HG03460 (cell line): ENCODE measurements around the gene TAPT1.
A peak's percentile ranks its signal among the peaks of the same experiment; 100 is the strongest.
"Not testable (repeated sequence)": the region's sequence is repeated elsewhere in the genome, so short reads cannot be mapped to it uniquely, and the experiment has no call there.

ENCODE experiments used
- ATAC-seq: cut with Tn5 transposase; IDR thresholded peaks from one replicate; pipeline ENCODE4 v1.9.1; 2021; ENCODE audit not compliant: unreplicated experiment

The TAPT1 gene

DNA sequence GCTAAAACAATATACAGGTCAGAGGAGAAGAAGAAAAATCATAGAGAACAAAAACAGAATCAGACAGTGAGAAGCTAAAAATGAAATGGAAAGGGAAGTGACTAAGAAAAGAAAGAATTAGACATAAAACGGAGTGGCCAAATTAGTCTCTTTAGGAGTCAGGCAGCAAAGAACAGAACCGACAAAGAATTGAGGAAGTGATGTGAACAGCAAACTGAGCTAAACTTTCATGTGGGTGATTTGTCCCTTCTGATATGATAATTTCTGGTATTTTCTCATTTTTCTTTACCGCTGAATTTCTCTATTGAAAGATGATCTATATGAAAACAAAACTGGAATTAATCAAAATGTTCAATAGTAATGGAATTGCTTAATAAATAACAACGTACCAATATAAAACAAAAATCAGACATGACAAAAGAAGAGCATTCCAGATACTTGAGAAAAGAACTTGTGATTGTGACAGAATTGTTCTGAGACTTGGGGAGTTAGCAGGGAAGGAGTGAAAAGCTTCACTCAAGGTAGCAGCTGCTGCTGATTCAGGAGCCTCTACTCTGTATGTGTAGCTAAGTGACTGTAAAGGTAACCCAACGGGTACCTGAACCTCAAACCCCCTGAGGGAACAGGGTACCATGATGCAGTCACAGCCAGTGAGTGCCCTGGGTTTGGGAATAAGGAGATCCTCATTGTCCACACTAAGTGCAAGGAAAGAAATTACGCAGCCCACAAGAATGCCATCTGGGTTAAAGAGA lies 8.8 kb downstream of the TAPT1 start:
- peak; percentile 65 for ATAC-seq

GRCh38 chr4:16213121-16213520 lies 13.2 kb downstream of the TAPT1 start:
- ATAC-seq, result no peak

- ATAC-seq, result no peak
Observed at GRCh38 chr4:16212138-16212782, 14.0 kb downstream of the TAPT1 start.

DNA sequence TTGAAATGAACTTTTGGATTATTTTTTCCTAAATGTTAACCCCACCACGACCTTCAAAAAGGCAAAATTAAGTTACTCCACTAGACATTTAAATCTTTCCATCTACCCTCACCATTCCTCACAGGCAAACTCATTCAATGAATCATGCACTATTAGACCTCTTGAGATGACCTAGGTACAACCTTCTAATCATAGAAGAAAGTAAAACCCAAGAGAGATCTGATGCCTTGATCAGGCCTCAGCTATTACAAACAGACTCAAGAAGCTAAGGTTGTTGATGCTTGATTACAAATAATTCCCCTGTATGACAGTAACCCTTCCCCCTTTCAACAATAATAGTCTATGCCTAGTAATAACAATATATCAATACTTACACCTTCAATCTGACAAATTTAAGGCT lies 18.9 kb downstream of the TAPT1 start:
- no peak for ATAC-seq

GRCh38 chr4:16206848-16207247 lies 19.4 kb downstream of the TAPT1 start:
- ATAC-seq, result no peak

- ATAC-seq, result no peak
Observed at GRCh38 chr4:16206301-16206700, 20.0 kb downstream of the TAPT1 start.

GRCh38 chr4:16205298-16206164 lies 20.7 kb downstream of the TAPT1 start:
- peak; percentile 89 for ATAC-seq

DNA sequence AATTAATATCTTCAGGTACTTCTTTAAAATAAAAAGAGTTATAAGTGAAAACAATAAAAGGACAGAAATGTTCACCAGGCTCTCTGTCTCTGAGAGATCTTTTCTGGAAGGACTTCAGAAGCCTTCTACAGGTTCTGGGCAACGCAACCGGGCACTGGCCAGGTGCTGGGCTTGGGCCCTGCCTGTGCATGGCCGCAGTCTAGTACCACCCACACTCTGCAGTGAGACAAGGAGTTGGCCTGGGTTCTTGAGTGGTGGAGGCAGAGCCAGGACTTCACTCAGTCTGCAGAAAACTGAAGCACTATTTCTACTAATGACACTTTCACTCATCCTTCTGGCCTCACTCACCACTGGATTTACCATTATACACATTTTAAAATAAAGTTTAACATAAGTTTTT lies 21.8 kb downstream of the TAPT1 start:
- no peak for ATAC-seq

DNA sequence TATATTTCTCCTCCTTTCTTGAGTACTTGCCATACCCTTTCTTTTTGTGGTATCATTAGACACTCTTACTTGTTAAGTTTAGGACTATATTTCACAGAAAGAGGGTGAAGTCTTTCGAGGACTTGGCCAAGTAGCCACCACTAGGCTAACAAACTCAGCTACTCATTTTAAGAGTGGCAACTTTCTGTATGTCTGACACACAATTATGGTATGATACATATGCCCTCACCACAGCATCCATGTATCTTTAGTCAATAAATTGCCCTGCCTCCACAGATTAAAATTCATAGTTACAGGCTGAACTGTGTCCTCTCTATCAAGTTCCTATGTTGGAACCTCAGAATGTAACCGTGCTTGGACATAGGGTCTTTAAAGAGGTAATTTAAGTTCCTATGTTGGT lies 23.2 kb downstream of the TAPT1 start:
- no peak for ATAC-seq

DNA sequence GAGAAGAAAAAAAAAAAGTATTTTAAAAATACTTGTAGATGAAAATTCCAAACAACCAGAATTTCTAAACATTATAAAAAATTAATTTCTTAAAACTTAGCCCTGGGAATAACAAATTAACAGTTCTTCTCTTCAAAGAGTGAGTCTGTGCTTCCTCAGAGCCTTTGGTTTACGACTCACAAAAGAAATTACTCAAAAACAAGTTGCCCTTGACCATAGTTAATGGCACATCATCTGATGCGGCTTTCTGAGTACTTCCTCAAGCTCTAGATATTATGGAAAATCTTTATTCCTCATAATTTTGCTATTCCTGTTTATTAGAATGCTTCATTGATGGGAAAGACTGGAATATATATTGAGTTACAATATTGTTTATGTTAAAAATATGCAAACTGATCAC lies 23.7 kb downstream of the TAPT1 start:
- ATAC-seq, result no peak

GRCh38 chr4:16199093-16199492 lies 27.2 kb downstream of the TAPT1 start:
- ATAC-seq, result no peak

DNA sequence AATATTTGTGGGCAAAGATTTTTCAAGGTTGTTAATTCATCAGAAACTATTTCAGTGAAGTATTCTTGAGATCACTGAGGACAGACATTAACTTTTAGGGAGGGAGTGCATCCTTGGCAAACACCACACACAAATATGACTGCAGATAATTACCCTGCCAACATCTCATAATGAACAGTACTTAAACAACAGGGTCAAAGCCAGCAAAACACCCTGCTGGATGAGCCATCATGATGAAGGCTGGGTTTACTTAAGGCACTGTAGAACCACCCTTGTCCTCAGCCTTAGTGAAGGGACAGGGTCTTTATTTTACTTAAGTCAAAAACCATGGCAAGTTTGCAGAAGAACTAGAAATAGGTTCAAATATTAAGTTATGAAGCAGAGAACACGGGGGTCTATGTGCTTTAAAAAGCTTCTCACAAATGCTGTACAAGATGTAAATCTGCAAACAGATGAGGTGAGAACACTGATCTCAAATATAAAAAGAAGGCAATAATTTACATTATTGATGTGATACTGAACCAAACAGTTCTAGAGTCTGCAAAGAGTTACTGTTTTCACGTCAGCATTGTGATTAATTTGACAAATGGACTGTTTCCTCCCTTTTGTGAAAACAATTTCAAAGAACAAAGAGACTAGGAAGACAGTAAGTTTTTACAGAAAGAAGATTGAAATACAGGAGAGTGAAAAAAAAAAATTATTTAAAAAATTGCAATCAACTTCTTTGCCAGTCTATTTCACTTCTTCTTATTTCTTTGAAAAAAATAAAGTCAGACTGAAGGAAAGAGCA lies 28.2 kb downstream of the TAPT1 start:
- no peak for ATAC-seq

DNA sequence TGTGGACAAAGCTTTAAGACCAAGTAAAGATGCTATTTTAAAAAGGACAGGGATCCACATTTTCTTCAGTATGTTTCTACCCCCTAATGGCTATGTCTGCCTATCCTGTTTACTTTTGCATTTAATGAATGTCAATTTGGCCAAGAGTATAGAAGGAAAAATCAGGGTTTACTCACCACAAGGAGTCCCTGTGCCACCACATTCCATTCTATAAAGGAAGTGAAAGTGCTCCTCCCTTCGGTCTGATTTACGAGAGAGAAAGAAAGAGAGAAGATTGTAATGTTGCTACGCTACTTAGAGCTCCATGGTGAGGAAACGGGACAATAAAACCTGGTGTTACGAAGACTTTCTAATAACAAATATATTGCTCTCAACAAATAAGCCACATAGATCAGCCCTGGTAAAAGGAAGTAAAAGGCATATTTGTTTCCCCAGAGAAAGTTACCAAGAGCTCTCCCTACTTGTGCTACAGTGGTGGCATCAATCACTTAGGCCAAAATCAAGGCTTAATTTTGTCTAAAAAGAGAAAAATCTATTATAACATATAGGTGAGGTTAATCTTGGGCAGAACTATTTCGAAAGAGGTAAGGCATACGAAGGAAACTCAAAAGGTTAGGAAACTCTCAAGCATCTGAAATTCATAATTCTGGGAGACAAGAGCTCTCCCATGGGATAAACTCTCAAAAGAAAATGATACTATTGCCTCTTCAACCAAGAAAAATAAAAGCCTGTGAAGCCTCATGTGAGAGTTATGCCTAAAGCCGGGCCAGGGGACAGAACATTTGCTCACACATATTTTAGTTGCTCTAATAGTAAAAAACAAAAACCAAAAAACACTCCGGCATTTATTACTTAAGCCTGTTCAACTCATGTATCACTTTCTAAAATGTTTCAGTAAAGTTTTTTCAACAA lies 29.5 kb downstream of the TAPT1 start:
- ATAC-seq, result peak; percentile 89

GRCh38 chr4:16195209-16195608 lies 31.1 kb downstream of the TAPT1 start:
- no peak for ATAC-seq

DNA sequence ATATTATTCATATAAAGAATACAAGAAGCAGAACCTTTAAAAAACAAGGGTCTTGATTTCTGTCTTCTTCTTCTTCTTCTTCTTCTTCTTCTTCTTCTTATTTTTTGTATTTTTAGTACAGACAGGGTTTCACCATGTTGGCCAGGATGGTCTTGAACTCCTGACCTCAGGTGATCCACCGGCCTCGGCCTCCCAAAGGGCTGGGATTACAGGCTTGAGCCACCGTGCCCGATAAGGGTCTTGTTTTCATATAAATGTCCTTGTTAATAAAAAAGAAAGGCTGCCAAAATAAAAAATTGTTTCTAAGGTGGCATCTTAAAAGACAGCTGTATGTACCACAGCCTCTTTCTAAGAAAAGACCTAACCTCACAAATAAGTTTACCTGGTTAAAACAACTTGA lies 31.5 kb downstream of the TAPT1 start:
- not testable (repeated sequence) for ATAC-seq

GRCh38 chr4:16194214-16194613 lies 32.1 kb downstream of the TAPT1 start:
- ATAC-seq, result no peak

- no peak for ATAC-seq
Observed at GRCh38 chr4:16192631-16193518, 33.4 kb downstream of the TAPT1 start.

DNA sequence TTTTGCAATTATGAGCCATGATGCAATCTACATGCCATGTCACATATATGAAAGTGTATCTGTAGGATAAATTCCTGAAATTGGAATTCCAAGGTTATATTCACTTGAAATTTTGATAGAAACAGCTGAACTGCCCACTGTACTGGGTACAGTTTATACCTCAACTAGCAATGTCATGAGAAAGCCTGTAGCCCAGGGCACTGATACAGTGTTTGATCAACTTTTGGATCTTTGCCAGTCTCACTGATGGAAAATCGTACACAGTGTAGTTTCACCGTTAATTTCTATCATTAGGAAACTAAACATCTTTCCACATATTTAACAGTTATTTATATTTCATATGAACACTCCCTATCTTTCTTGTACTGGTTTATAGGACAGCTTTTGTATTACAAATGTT lies 34.2 kb downstream of the TAPT1 start:
- no peak for ATAC-seq

DNA sequence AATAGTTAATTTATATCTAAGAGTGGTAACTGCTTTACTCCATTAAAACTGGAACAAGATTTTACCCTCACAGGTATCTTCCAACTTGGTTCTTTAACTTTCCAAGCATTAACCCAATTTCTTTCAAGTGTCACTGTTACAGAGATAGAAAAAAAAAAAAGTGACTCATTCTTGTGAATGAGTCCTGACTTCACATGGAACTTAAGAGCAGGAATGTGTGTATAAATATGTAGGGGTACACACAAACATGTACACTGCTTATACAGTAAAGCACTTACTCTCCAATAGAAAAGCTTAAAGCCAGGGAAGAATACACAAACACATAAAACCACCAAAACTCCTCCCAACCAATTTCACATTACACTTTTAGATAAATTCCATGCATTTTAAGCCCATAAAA lies 38.8 kb downstream of the TAPT1 start:
- no peak for ATAC-seq
